Body of pancreas (tissue), 4 donors: ENCODE data around the gene MAMSTR.

Experiments
- CTCF ChIP-seq, 7 experiments: fragments of 450-650 bp in 4 of 7; fragments of 200-600 bp in 3 of 7; sonication (generic) in 3 of 7; IDR thresholded peaks; one replicate each; pipeline ENCODE4 v1.5.1; 2016 to 2019; ENCODE audit warnings: antibody characterized with exemption in 7 of 7
- POLR2A ChIP-seq, 3 donors: fragments of 450-650 bp; IDR thresholded peaks; one replicate each; pipeline ENCODE4 v1.6.1; 2016; ENCODE audit warnings: antibody characterized with exemption in 3 of 3, mild to moderate bottlenecking in 2 of 3

GRCh38 chr19:48756686-48757085, 37.2 kb upstream of the MAMSTR start:
- no peak for TF ChIP-seq CTCF (IDR thresholded peaks at IDR 0.05)
- no peak for TF ChIP-seq POLR2A (IDR thresholded peaks at IDR 0.05)
